NCI-H226 (cell line): ENCODE measurements around the gene MRPL54.
A peak's percentile ranks its signal among the peaks of the same experiment; 100 is the strongest.
"Not testable (repeated sequence)": the region's sequence is repeated elsewhere in the genome, so short reads cannot be mapped to it uniquely, and the experiment has no call there.

Experiments
- DNase-seq: peaks from one replicate; pipeline ENCODE4 v3.0.0-alpha.2; 2015

MRPL54 gene

GRCh38 chr19:3743486-3743885, 19.0 kb upstream of the MRPL54 start:
- DNase-seq = no peak

GRCh38 chr19:3745363-3746045, 17.0 kb upstream of the MRPL54 start:
- no peak for DNase-seq

- DNase-seq = no peak
Measured at GRCh38 chr19:3746371-3747056, 16.0 kb upstream of the MRPL54 start.

GRCh38 chr19:3748965-3749364, 13.5 kb upstream of the MRPL54 start:
- DNase-seq = no peak

GRCh38 chr19:3750211-3750610, 12.3 kb upstream of the MRPL54 start:
- no peak for DNase-seq

GRCh38 chr19:3751236-3751635, 11.2 kb upstream of the MRPL54 start:
- DNase-seq = no peak

- no peak for DNase-seq
Measured at GRCh38 chr19:3752492-3752891, 10.0 kb upstream of the MRPL54 start.

GRCh38 chr19:3753631-3754410, 8.7 kb upstream of the MRPL54 start:
- no peak for DNase-seq

GRCh38 chr19:3757705-3758104, 4.8 kb upstream of the MRPL54 start:
- not testable (repeated sequence) for DNase-seq

- not testable (repeated sequence) for DNase-seq
Measured at GRCh38 chr19:3758297-3758696, 4.2 kb upstream of the MRPL54 start.

GRCh38 chr19:3759482-3760254, 2.8 kb upstream of the MRPL54 start:
- no peak for DNase-seq

- DNase-seq = no peak
Measured at GRCh38 chr19:3760871-3761361, 1.6 kb upstream of the MRPL54 start.

GRCh38 chr19:3761382-3762129, 926 bp upstream of the MRPL54 start, which contains the start of gene APBA3:
Gene APBA3 (minus strand): TSS chr19:3761692. CDS start chr19:3760264, 1,428 bp downstream.
- peak; percentile 77 for DNase-seq

GRCh38 chr19:3762130-3762473, 380 bp upstream of the MRPL54 start:
- no peak for DNase-seq

GRCh38 chr19:3765121-3765520, 2.6 kb downstream of the MRPL54 start:
- DNase-seq = no peak

GRCh38 chr19:3765757-3766156, 3.3 kb downstream of the MRPL54 start:
- DNase-seq = not testable (repeated sequence)

- no peak for DNase-seq
Measured at GRCh38 chr19:3766520-3766919, 4.0 kb downstream of the MRPL54 start.

- no peak for DNase-seq
Measured at GRCh38 chr19:3767050-3767449, 4.6 kb downstream of the MRPL54 start.

GRCh38 chr19:3768015-3768747, 5.7 kb downstream of the MRPL54 start:
- DNase-seq = no peak

- no peak for DNase-seq
Measured at GRCh38 chr19:3768748-3769099, 6.2 kb downstream of the MRPL54 start.

- no peak for DNase-seq
Measured at GRCh38 chr19:3769494-3769893, 7.0 kb downstream of the MRPL54 start.
